Astrocyte (in vitro differentiated cells and primary cell): Measurements from ENCODE around the gene NUP153. TPM values are rescaled to one million over a fixed set of nuclear protein-coding genes. Genes with fewer than 3 reads are reported as not detected.

Experiments
- DNase-seq: peaks from one replicate; pipeline ENCODE4 v3.0.0-alpha.2; 2010; ENCODE audit warnings: low read depth
- FAIRE-seq: peaks from 2 replicates; lab custom pipeline; 2011; peaks lifted over from hg19 to GRCh38; lab: Jason Lieb, UNC
- H2AFZ ChIP-seq: 2 replicates; pipeline ENCODE4 v1.6.0; 2012; ENCODE audit warnings: low read depth, low read length, inconsistent platforms
- H3K27ac ChIP-seq: 2 replicates; pipeline ENCODE4 v1.5.1; 2011; ENCODE audit warnings: low read depth, low read length, inconsistent platforms
- H3K27me3 ChIP-seq: 2 replicates; pipeline ENCODE4 v1.6.0; 2011; ENCODE audit warnings: low read length, inconsistent platforms; ENCODE audit not compliant: insufficient read depth
- H3K36me3 ChIP-seq: 2 replicates; pipeline ENCODE4 v1.5.1; 2011; ENCODE audit warnings: low read length, inconsistent platforms; ENCODE audit not compliant: insufficient read depth
- H3K4me1 ChIP-seq: 2 replicates; pipeline ENCODE4 v1.5.1; 2011; ENCODE audit warnings: low read length, inconsistent platforms; ENCODE audit not compliant: insufficient read depth
- H3K4me2 ChIP-seq: 2 replicates; pipeline ENCODE4 v1.6.0; 2012; ENCODE audit warnings: low read length, inconsistent platforms
- H3K4me3 ChIP-seq: 2 replicates; pipeline ENCODE4 v1.5.1; 2011; ENCODE audit warnings: low read depth, mild to moderate bottlenecking, low read length, inconsistent platforms; ENCODE audit not compliant: insufficient read depth
- H3K79me2 ChIP-seq: 2 replicates; pipeline ENCODE4 v1.6.0; 2012; ENCODE audit warnings: mild to moderate bottlenecking, low read length, inconsistent platforms; ENCODE audit not compliant: insufficient read depth
- H3K9ac ChIP-seq: 2 replicates; pipeline ENCODE4 v1.6.0; 2012; ENCODE audit warnings: mild to moderate bottlenecking, low read length, inconsistent platforms
- H3K9me3 ChIP-seq: 2 replicates; pipeline ENCODE4 v1.5.1; 2012; ENCODE audit warnings: low read depth, mild to moderate bottlenecking, low read length, inconsistent platforms; ENCODE audit not compliant: insufficient read depth
- H4K20me1 ChIP-seq: 2 replicates; pipeline ENCODE4 v1.6.0; 2012; ENCODE audit warnings: low read length, inconsistent platforms; ENCODE audit not compliant: insufficient read depth
- H3K27ac Mint-ChIP-seq: one replicate; pipeline ENCODE4 v1.8.0; 2021; ENCODE audit warnings: mild to moderate bottlenecking, mixed read lengths; ENCODE audit not compliant: unreplicated experiment
- H3K27me3 Mint-ChIP-seq: one replicate; pipeline ENCODE4 v1.8.0; 2021; ENCODE audit warnings: low read depth, mixed read lengths; ENCODE audit not compliant: unreplicated experiment
- H3K36me3 Mint-ChIP-seq: one replicate; pipeline ENCODE4 v1.8.0; 2021; ENCODE audit warnings: low read depth, mixed read lengths; ENCODE audit not compliant: unreplicated experiment
- H3K4me1 Mint-ChIP-seq: one replicate; pipeline ENCODE4 v1.8.0; 2021; ENCODE audit warnings: low read depth, mixed read lengths; ENCODE audit not compliant: unreplicated experiment
- H3K4me3 Mint-ChIP-seq: one replicate; pipeline ENCODE4 v1.8.0; 2021; ENCODE audit warnings: mild to moderate bottlenecking, moderate library complexity, mixed read lengths; ENCODE audit not compliant: unreplicated experiment
- H3K9me3 Mint-ChIP-seq: one replicate; pipeline ENCODE4 v1.8.0; 2021; ENCODE audit warnings: mild to moderate bottlenecking, mixed read lengths; ENCODE audit not compliant: unreplicated experiment
- CTCF ChIP-seq: IDR thresholded peaks from 2 replicates; pipeline ENCODE4 v1.5.1; 2011; ENCODE audit warnings: low read depth, mild to moderate bottlenecking, inconsistent platforms, low read length, moderate library complexity; ENCODE audit not compliant: insufficient read depth
- EZH2 ChIP-seq: IDR thresholded peaks from 2 replicates; pipeline ENCODE4 v1.6.1; 2012; ENCODE audit warnings: mild to moderate bottlenecking, low read length, inconsistent platforms; ENCODE audit not compliant: insufficient read depth
- total RNA-seq: library from RNA; stranded (reverse); gene quantifications from 2 replicates; pipeline ENCODE4 v1.2.1, GENCODE V29; 2021

The NUP153 gene
- total RNA-seq, 1 donor from 2014 or later = 51.6 TPM

DNA sequence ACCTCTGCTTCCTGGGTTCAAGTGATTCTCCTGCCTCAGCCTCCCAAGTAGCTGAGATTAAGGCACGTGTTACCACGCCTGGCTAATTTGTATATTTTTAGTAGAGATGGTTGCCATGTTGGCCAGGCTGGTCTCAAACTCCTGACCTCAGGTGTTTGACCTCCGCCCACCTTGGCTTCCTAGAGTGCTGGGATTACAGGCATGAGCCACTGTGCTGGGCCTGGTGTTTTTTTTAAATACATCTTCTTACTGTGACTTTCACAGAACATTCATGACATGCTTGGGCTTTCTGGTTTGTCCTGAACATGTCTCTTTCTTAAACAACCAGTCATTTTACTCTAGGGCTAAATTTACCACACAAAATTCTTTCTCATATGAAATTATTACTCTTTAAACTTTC, 141.3 kb downstream of the NUP153 start:
- Histone ChIP-seq H2AFZ (no peak overlapping the region), H3K27me3 (no peaks in the 10 kb centered on the region), H3K9ac (no peak overlapping the region), H3K4me1 (no peaks in the 10 kb centered on the region), H3K4me3 (no peak overlapping the region), H3K36me3 (no peaks in the 10 kb centered on the region), H3K9me3 (peaks cover 5% of the 10 kb centered on the region), H3K79me2 (no peaks in the 10 kb centered on the region), H4K20me1 (no peaks in the 10 kb centered on the region), H3K4me2 (no peak overlapping the region), H3K27ac (no peak overlapping the region)
- no peaks in the 10 kb centered on the region for H3K27me3 Mint-ChIP-seq
- peaks cover 2% of the 10 kb centered on the region for H3K36me3 Mint-ChIP-seq
- peaks cover 13% of the 10 kb centered on the region for H3K9me3 Mint-ChIP-seq
- no peak for TF ChIP-seq CTCF
- TF ChIP-seq EZH2 = no peak
- no peaks in the 10 kb centered on the region for H3K4me1 Mint-ChIP-seq
- no peak overlapping the region for H3K27ac Mint-ChIP-seq
- DNase-seq (no peak), FAIRE-seq (no peak)
- no peak overlapping the region for H3K4me3 Mint-ChIP-seq

Other genes with a start within 250 kb of the NUP153 start
- gene FAM8A1, start 106.6 kb downstream of the NUP153 start, total RNA-seq = 17.9 and 19.5 TPM in 2 replicates